Calu3 (cell line): ENCODE measurements around the gene HJURP. TPM values are rescaled to one million over a fixed set of nuclear protein-coding genes. Genes with fewer than 3 reads are reported as not detected.
"Not testable (repeated sequence)": the region's sequence is repeated elsewhere in the genome, so short reads cannot be mapped to it uniquely, and the experiment has no call there.

Experiments used
- Bru-seq: library from RNA; stranded (reverse); fragments of 400-500 nt; gene quantifications from one replicate; lab custom pipeline; 2021; lab: Mats Ljungman, UMichigan
- BruChase-seq, 2 experiments: library from RNA; stranded (reverse); fragments of 400-500 nt; gene quantifications; one replicate each; lab custom pipeline; 2021; lab: Mats Ljungman, UMichigan
- BruUV-seq: library from RNA; stranded (reverse); fragments of 400-500 nt; replicated peaks from 2 replicates; lab custom pipeline; 2021; lab: Mats Ljungman, UMichigan
- CTCF ChIA-PET: fragments of 300-600 bp; sonication (Branson Sonifier 250); formaldehyde crosslinking; loops from one replicate; lab custom pipeline; 2022; ENCODE audit warnings: antibody characterized with exemption; lab: Charles Lee
- DNase-seq: peaks from one replicate; pipeline ENCODE4 v3.0.0; 2022
- H3K27ac Mint-ChIP-seq: one replicate; pipeline ENCODE4 v1.8.0; 2022; ENCODE audit warnings: mixed read lengths; ENCODE audit not compliant: unreplicated experiment
- H3K27me3 Mint-ChIP-seq: one replicate; pipeline ENCODE4 v1.8.0; 2022; ENCODE audit warnings: mixed read lengths; ENCODE audit not compliant: unreplicated experiment
- H3K36me3 Mint-ChIP-seq: one replicate; pipeline ENCODE4 v1.8.0; 2022; ENCODE audit warnings: mild to moderate bottlenecking, moderate library complexity, mixed read lengths; ENCODE audit not compliant: insufficient read depth, unreplicated experiment
- H3K4me1 Mint-ChIP-seq: one replicate; pipeline ENCODE4 v1.8.0; 2022; ENCODE audit warnings: mild to moderate bottlenecking, low read depth, mixed read lengths; ENCODE audit not compliant: unreplicated experiment
- H3K4me3 Mint-ChIP-seq: one replicate; pipeline ENCODE4 v1.8.0; 2022; ENCODE audit warnings: mild to moderate bottlenecking, low read depth, moderate library complexity, mixed read lengths; ENCODE audit not compliant: unreplicated experiment
- H3K9me3 Mint-ChIP-seq: one replicate; pipeline ENCODE4 v1.8.0; 2022; ENCODE audit warnings: low read depth, mixed read lengths; ENCODE audit not compliant: unreplicated experiment
- CTCF ChIP-seq: fragments of 200-600 bp; IDR thresholded peaks from one replicate; pipeline ENCODE4 v1.8.0; 2022; ENCODE audit warnings: antibody characterized with exemption; ENCODE audit not compliant: unreplicated experiment
- intact Hi-C: fragments of 100-400 bp; cut with micrococcal nuclease; formaldehyde crosslinking; loops from one replicate; pipeline ENCODE4 v1.10.0; 2022; ENCODE audit not compliant: unreplicated experiment
- long read RNA-seq: library from polyadenylated mRNA; stranded (forward); transcript quantifications from one replicate; pipeline ENCODE4 v2.0.0, GENCODE V29; 2022
- total RNA-seq: library from RNA; stranded (reverse); gene quantifications from 2 replicates; pipeline ENCODE4 v1.2.3, GENCODE V29; 2022

Gene HJURP
- total RNA-seq = 58.5 and 71.0 TPM in 2 replicates
- Bru-seq, nascent RNA = percentile 93 among the genes with signal in this experiment
- percentile 83 among the genes with signal in this experiment for BruChase-seq, experiment 1, labeled RNA remaining after a 6-hour chase
- BruChase-seq, experiment 2, labeled RNA remaining after a 2-hour chase = percentile 94 among the genes with signal in this experiment
- long read RNA-seq, transcript HJURP-202 (9 exons, 3,187 nt) = major isoform, 74 of 94 reads
- long read RNA-seq, partial matches to known transcripts = 4 of 94 reads
- long read RNA-seq, other reads (novel, unspliced or antisense) = 13 of 94 reads

GRCh38 chr2:233854241-233854981, at the start of gene HJURP:
TSS of gene HJURP (minus strand) at chr2:233854535. CDS start at chr2:233854500, 35 bp downstream.
- peak within 1 kb of the TSS; percentile 90 for H3K4me3 Mint-ChIP-seq
- peaks cover 50% of the 10 kb centered on the region for H3K36me3 Mint-ChIP-seq
- H3K9me3 Mint-ChIP-seq = no peaks in the 10 kb centered on the region
- peak; percentile 94 for DNase-seq
- peak within 1 kb of the TSS; percentile 88 for H3K27ac Mint-ChIP-seq
- no peaks in the 10 kb centered on the region for H3K27me3 Mint-ChIP-seq
- CTCF ChIA-PET = interaction anchor here (0.8 kb wide), 1 partner anchor 120 kb away, joined by 4 read pairs; no protein-coding TSS in a partner anchor
- peaks cover 27% of the 10 kb centered on the region for H3K4me1 Mint-ChIP-seq
- intact Hi-C loops = loop anchor here (1.0 to 10.0 kb wide), 3 partner anchors 61 to 240 kb away; no protein-coding TSS in a partner anchor
- no peak for TF ChIP-seq CTCF
- no TSS peak for BruUV-seq

GRCh38 chr2:233901884-233902283, 47.5 kb upstream of the HJURP start:
- Mint-ChIP-seq H3K27me3 (peaks cover 66% of the 10 kb centered on the region), H3K27ac (no peak overlapping the region), H3K36me3 (no peaks in the 10 kb centered on the region), H3K4me3 (no peak overlapping the region), H3K9me3 (no peaks in the 10 kb centered on the region), H3K4me1 (peaks cover 20% of the 10 kb centered on the region)
- CTCF ChIA-PET = interaction anchor here (0.6 kb wide), 1 partner anchor 64 kb away, joined by 3 read pairs; no protein-coding TSS in a partner anchor
- no TSS peak for BruUV-seq
- intact Hi-C loops = no loop called here
- no peak for TF ChIP-seq CTCF
- no peak for DNase-seq

GRCh38 chr2:233901367-233901766, 47.0 kb upstream of the HJURP start:
- CTCF ChIA-PET = interaction anchor here (0.6 kb wide), 1 partner anchor 65 kb away, joined by 3 read pairs; no protein-coding TSS in a partner anchor
- Mint-ChIP-seq H3K4me1 (peaks cover 19% of the 10 kb centered on the region), H3K27me3 (peaks cover 60% of the 10 kb centered on the region), H3K27ac (no peak overlapping the region), H3K4me3 (no peak overlapping the region), H3K9me3 (no peaks in the 10 kb centered on the region), H3K36me3 (no peaks in the 10 kb centered on the region)
- TF ChIP-seq CTCF = no peak
- intact Hi-C loops = no loop called here
- DNase-seq = peak; percentile 8
- no TSS peak for BruUV-seq

GRCh38 chr2:233896253-233896652, 41.9 kb upstream of the HJURP start:
- H3K36me3 Mint-ChIP-seq, H3K4me3 Mint-ChIP-seq, H3K27ac Mint-ChIP-seq, CTCF ChIA-PET, intact Hi-C loops, DNase-seq, BruUV-seq, H3K4me1 Mint-ChIP-seq, H3K9me3 Mint-ChIP-seq: not testable (repeated sequence)
- peaks cover 50% of the 10 kb centered on the region for H3K27me3 Mint-ChIP-seq
